AG09309 (cell line): ENCODE measurements around the gene ATP1B3.

Source experiments
- DNase-seq: peaks from one replicate; pipeline ENCODE4 v3.0.0-alpha.2; 2010; ENCODE audit warnings: low read depth
- H3K4me3 ChIP-seq: 2 replicates; pipeline ENCODE4 v1.5.1; 2011; ENCODE audit warnings: mild to moderate bottlenecking, low read depth, low read length, moderate library complexity; ENCODE audit not compliant: control insufficient read depth
- CTCF ChIP-seq: IDR thresholded peaks from 2 replicates; pipeline ENCODE4 v1.5.1; 2011; ENCODE audit warnings: mild to moderate bottlenecking, low read depth, low read length, inconsistent platforms; ENCODE audit not compliant: insufficient read depth, control insufficient read depth; ENCODE audit errors: missing control alignments

ATP1B3 gene

GRCh38 chr3:141849056-141849815 lies 27.2 kb upstream of the ATP1B3 start:
- no peak for TF ChIP-seq CTCF
- no peak overlapping the region for H3K4me3 ChIP-seq
- DNase-seq: no peak

- TF ChIP-seq CTCF: no peak
- no peak overlapping the region for H3K4me3 ChIP-seq
- DNase-seq: no peak
Observed at GRCh38 chr3:141851411-141851810, 25.0 kb upstream of the ATP1B3 start.

- H3K4me3 ChIP-seq: no peak overlapping the region
- no peak for TF ChIP-seq CTCF
- no peak for DNase-seq
Observed at GRCh38 chr3:141853081-141853601, 23.3 kb upstream of the ATP1B3 start.

- H3K4me3 ChIP-seq: no peak overlapping the region
- TF ChIP-seq CTCF: no peak
- DNase-seq: no peak
Observed at GRCh38 chr3:141853629-141854168, 22.7 kb upstream of the ATP1B3 start.

GRCh38 chr3:141854599-141854998 lies 21.8 kb upstream of the ATP1B3 start:
- TF ChIP-seq CTCF: no peak
- DNase-seq: no peak
- H3K4me3 ChIP-seq: no peak overlapping the region

GRCh38 chr3:141858312-141858711 lies 18.1 kb upstream of the ATP1B3 start:
- no peak overlapping the region for H3K4me3 ChIP-seq
- DNase-seq: no peak
- TF ChIP-seq CTCF: no peak
